Gastrocnemius medialis (tissue), 4 donors: ENCODE measurements around the gene SLCO4A1. TPM values are rescaled to one million over a fixed set of nuclear protein-coding genes. Genes with fewer than 3 reads are reported as not detected.

Source experiments
- ATAC-seq, 2 donors: fragments of 150-250 bp; one replicate each; pipeline ENCODE4 v1.9.1; 2016
- DNase-seq, 2 donors: peaks; one replicate each; pipeline ENCODE4 v3.0.0-alpha.2; 2019
- H3K27ac ChIP-seq, 4 donors: fragments of 200-600 bp; sonication (generic); 1 replicate in 1 of 4; 2 replicates in 3 of 4; pipeline ENCODE4 v1.5.1; 2016 to 2018; ENCODE audit warnings: mild to moderate bottlenecking in 2 of 4, moderate library complexity in 1 of 4
- H3K27me3 ChIP-seq, 3 donors: fragments of 200-600 bp; sonication (generic) in 2 of 3; 1 replicate in 1 of 3; 2 replicates in 2 of 3; pipeline versions ENCODE4 v1.5.1 to v1.6.0; 2016 to 2019; ENCODE audit warnings: mild to moderate bottlenecking in 1 of 3, moderate library complexity in 1 of 3
- H3K36me3 ChIP-seq, 2 donors: fragments of 200-600 bp; sonication (generic) in 1 of 2; one replicate each; pipeline ENCODE4 v1.5.1; 2017 to 2018
- H3K4me1 ChIP-seq, 2 donors: fragments of 200-600 bp; sonication (generic) in 1 of 2; one replicate each; pipeline ENCODE4 v1.5.1; 2016 to 2017; ENCODE audit warnings: mild to moderate bottlenecking in 2 of 2
- H3K4me3 ChIP-seq, 4 donors: fragments of 200-600 bp; sonication (generic) in 3 of 4; 1 replicate in 1 of 4; 2 replicates in 3 of 4; pipeline ENCODE4 v1.5.1; 2016 to 2019; ENCODE audit warnings: mild to moderate bottlenecking in 2 of 4
- H3K9me3 ChIP-seq, 3 donors: fragments of 200-600 bp; sonication (generic) in 2 of 3; 1 replicate in 1 of 3; 2 replicates in 2 of 3; pipeline ENCODE4 v1.5.1; 2016 to 2019
- CTCF ChIP-seq, 5 experiments: fragments of 450-650 bp in 3 of 5; fragments of 200-600 bp in 2 of 5; sonication (generic) in 2 of 5; IDR thresholded peaks in 4 of 5; conservative IDR thresholded peaks in 1 of 5; 1 replicate in 4 of 5; 2 replicates in 1 of 5; pipeline ENCODE4 v1.5.1; 2016 to 2019; ENCODE audit warnings: antibody characterized with exemption in 5 of 5, mild to moderate bottlenecking in 3 of 5, moderate library complexity in 3 of 5
- POLR2A ChIP-seq, 2 donors: fragments of 450-650 bp; IDR thresholded peaks; one replicate each; pipeline ENCODE4 v1.6.1; 2017; ENCODE audit warnings: antibody characterized with exemption in 2 of 2, mild to moderate bottlenecking in 2 of 2, moderate library complexity in 2 of 2
- in situ Hi-C, 4 donors: fragments of 200-750 bp; cut with MboI; loops; one replicate each; pipeline versions ENCODE4 v1.15.0 to v1.8.0; 2017; ENCODE audit warnings: low sequenced_read_pairs in 4 of 4
- intact Hi-C: fragments of 100-400 bp; cut with DNase I; formaldehyde crosslinking; loops from one replicate; pipeline ENCODE4 v1.15.1; 2023; ENCODE audit warnings: low total_unique reads
- total RNA-seq, 4 donors: library from RNA; depleted of rRNA; stranded (reverse); fragments of >200 nt; gene quantifications; one replicate each; pipeline versions ENCODE4 v1.1.0 to v1.2.3, GENCODE V29; 2016

SLCO4A1 gene
- total RNA-seq, 4 donors from 2014 or later, result 20.4 to 26.9 (median 21.8) TPM

GRCh38 chr20:62688855-62689460 lies 46.7 kb downstream of the SLCO4A1 start:
- TF ChIP-seq CTCF (IDR thresholded peaks at IDR 0.05 in 4 of 5, conservative IDR thresholded peaks at IDR 0.05 in 1 of 5), result no peak
- no peak for TF ChIP-seq POLR2A (IDR thresholded peaks at IDR 0.05)
- ATAC-seq, result peak in 1 of 2 donors; percentile 30
- Histone ChIP-seq H3K9me3 (no peaks in the 10 kb centered on the region), H3K27ac (no peak overlapping the region), H3K4me3 (no peak overlapping the region), H3K4me1 (no peaks in the 10 kb centered on the region), H3K27me3 (peaks cover 9 to 23% (median 14%) of the 10 kb centered on the region in 3 donors), H3K36me3 (no peaks in the 10 kb centered on the region)
- DNase-seq, result no peak
- in situ Hi-C loops (no loop called here), intact Hi-C loops (no loop called here)

- Histone ChIP-seq H3K9me3 (no peaks in the 10 kb centered on the region), H3K27me3 (peaks cover 13 to 21% (median 18%) of the 10 kb centered on the region in 3 donors), H3K4me3 (no peak overlapping the region), H3K4me1 (no peaks in the 10 kb centered on the region), H3K36me3 (no peaks in the 10 kb centered on the region), H3K27ac (no peak overlapping the region)
- in situ Hi-C loops, result no loop called here
- no peak for ATAC-seq
- DNase-seq, result no peak
- TF ChIP-seq POLR2A (IDR thresholded peaks at IDR 0.05) (no peak), CTCF (IDR thresholded peaks at IDR 0.05 in 4 of 5, conservative IDR thresholded peaks at IDR 0.05 in 1 of 5) (no peak)
- intact Hi-C loops, result no loop called here
Measured at GRCh38 chr20:62689861-62690260, 47.6 kb downstream of the SLCO4A1 start.

- TF ChIP-seq CTCF (IDR thresholded peaks at IDR 0.05 in 4 of 5, conservative IDR thresholded peaks at IDR 0.05 in 1 of 5) (no peak), POLR2A (IDR thresholded peaks at IDR 0.05) (no peak)
- DNase-seq (no peak), ATAC-seq (no peak)
- H3K27me3 ChIP-seq, result peaks cover 13 to 23% (median 21%) of the 10 kb centered on the region in 3 donors
- H3K36me3 ChIP-seq, result no peaks in the 10 kb centered on the region
- H3K9me3 ChIP-seq, result no peaks in the 10 kb centered on the region
- intact Hi-C loops (no loop called here), in situ Hi-C loops (no loop called here)
- H3K27ac ChIP-seq, result no peak overlapping the region
- H3K4me1 ChIP-seq, result no peaks in the 10 kb centered on the region
- no peak overlapping the region for H3K4me3 ChIP-seq
Measured at GRCh38 chr20:62690261-62690820, 48.0 kb downstream of the SLCO4A1 start.

- H3K9me3 ChIP-seq, result no peaks in the 10 kb centered on the region
- H3K36me3 ChIP-seq, result no peaks in the 10 kb centered on the region
- no peak overlapping the region for H3K4me3 ChIP-seq
- intact Hi-C loops (no loop called here), in situ Hi-C loops (no loop called here)
- no peak for ATAC-seq
- no peaks in the 10 kb centered on the region for H3K4me1 ChIP-seq
- TF ChIP-seq POLR2A (IDR thresholded peaks at IDR 0.05) (no peak), CTCF (IDR thresholded peaks at IDR 0.05 in 4 of 5, conservative IDR thresholded peaks at IDR 0.05 in 1 of 5) (no peak)
- DNase-seq, result no peak
- H3K27me3 ChIP-seq, result peaks cover 9 to 25% (median 18%) of the 10 kb centered on the region in 3 donors
- H3K27ac ChIP-seq, result no peak overlapping the region
Measured at GRCh38 chr20:62691487-62691886, 49.2 kb downstream of the SLCO4A1 start.
